Mesothelial cell of epicardium (in vitro differentiated cells): ENCODE data around the gene AOC2. TPM values are rescaled to one million over a fixed set of nuclear protein-coding genes. Genes with fewer than 3 reads are reported as not detected.
"Not testable (repeated sequence)": the region's sequence is repeated elsewhere in the genome, so short reads cannot be mapped to it uniquely, and the experiment has no call there.

Experiments used
- DNase-seq, 2 experiments: peaks; one replicate each; pipeline ENCODE4 v3.0.0; 2021; ENCODE audit warnings: low spot score in 2 of 2; ENCODE audit not compliant: unreplicated experiment in 2 of 2
- H3K27ac Mint-ChIP-seq: 2 replicates; pipeline ENCODE4 v1.8.0; 2021; ENCODE audit warnings: mixed read lengths
- H3K27me3 Mint-ChIP-seq: 2 replicates; pipeline ENCODE4 v1.8.0; 2021; ENCODE audit warnings: low read depth, mixed read lengths
- H3K36me3 Mint-ChIP-seq: 2 replicates; pipeline ENCODE4 v1.8.0; 2021; ENCODE audit warnings: mixed read lengths
- H3K4me1 Mint-ChIP-seq: 2 replicates; pipeline ENCODE4 v1.8.0; 2021; ENCODE audit warnings: mixed read lengths
- H3K4me3 Mint-ChIP-seq: 2 replicates; pipeline ENCODE4 v1.8.0; 2021; ENCODE audit warnings: mild to moderate bottlenecking, moderate library complexity, mixed read lengths
- H3K9me3 Mint-ChIP-seq: 2 replicates; pipeline ENCODE4 v1.8.0; 2021; ENCODE audit warnings: mixed read lengths
- CTCF ChIP-seq: fragments of 200-600 bp; sonication (generic); IDR thresholded peaks from one replicate; pipeline ENCODE4 v1.5.0; 2021; ENCODE audit warnings: antibody characterized with exemption; ENCODE audit not compliant: unreplicated experiment
- total RNA-seq: library from RNA; stranded (reverse); gene quantifications from 3 replicates; pipeline ENCODE4 v1.2.1, GENCODE V29; 2021

Gene AOC2
- total RNA-seq, 1 donor from 2014 or later: 3.4 TPM

- no peak for DNase-seq
- Mint-ChIP-seq H3K27ac (no peak overlapping the region), H3K4me1 (peaks cover 6% of the 10 kb centered on the region), H3K9me3 (peaks cover 16% of the 10 kb centered on the region), H3K27me3 (peaks cover 11% of the 10 kb centered on the region), H3K36me3 (no peaks in the 10 kb centered on the region), H3K4me3 (no peak overlapping the region)
- no peak for TF ChIP-seq CTCF
These were observed 21.8 kb downstream of the AOC2 start for GRCh38 chr17:42866216-42866615.

DNA sequence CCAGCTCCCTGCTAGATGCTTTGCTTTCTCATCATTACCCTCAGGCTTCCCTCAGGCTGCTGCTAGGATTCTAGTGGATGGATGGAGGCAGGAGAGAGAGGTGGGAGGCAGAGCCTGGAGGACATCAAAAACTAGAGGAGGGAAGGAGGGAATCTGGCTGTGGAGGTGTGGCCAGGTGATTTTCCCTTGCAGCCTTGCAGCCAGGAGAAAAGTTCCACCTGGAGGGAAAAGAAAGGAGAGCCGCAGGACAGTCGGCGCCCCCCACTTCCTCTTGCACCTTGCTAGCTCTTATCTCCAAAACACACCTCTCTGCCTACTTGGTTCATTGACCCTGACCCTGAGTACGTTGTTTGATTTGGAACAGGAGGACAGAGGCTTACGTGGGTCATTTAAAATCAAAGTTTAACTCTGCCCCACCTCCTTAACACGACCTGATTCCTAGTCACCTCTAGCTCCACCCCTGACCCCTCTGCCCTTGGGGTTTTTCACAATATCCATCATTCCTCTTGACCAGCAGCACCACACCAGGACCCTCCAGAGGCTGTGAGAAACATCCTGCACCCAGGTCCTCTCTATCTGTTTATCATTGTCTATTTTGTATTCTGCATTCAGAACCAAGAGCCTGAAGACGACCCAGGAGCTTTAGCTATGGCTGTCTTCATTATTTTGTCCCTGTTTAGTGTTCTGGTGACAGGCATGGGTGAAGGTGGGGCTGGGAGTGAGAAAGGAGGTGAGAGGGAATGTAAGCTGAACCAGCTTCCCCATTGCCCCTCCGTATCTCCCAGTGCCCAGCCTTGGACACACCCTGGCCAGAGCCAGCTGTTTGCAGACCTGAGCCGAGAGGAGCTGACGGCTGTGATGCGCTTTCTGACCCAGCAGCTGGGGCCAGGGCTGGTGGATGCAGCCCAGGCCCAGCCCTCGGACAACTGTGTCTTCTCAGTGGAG is 22.5 kb downstream of the AOC2 start:
- H3K27ac Mint-ChIP-seq: no peak overlapping the region
- peaks cover 6% of the 10 kb centered on the region for H3K4me1 Mint-ChIP-seq
- H3K36me3 Mint-ChIP-seq: peaks cover 3% of the 10 kb centered on the region

DNA sequence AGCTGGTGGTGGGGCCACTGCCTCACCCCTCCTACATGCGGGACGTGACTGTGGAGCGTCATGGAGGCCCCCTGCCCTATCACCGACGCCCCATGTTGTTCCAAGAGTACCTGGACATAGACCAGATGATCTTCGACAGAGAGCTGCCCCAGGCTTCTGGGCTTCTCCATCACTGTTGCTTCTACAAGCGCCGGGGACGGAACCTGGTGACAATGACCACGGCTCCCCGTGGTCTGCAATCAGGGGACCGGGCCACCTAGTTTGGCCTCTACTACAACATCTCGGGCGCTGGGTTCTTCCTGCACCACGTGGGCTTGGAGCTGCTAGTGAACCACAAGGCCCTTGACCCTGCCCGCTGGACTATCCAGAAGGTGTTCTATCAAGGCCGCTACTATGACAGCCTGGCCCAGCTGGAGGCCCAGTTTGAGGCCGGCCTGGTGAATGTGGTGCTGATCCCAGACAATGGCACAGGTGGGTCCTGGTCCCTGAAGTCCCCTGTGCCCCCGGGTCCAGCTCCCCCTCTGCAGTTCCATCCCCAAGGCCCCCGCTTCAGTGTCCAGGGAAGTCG is 23.4 kb downstream of the AOC2 start:
- Mint-ChIP-seq H3K9me3 (peaks cover 18% of the 10 kb centered on the region), H3K27me3 (peaks cover 12% of the 10 kb centered on the region)
- not testable (repeated sequence) for H3K36me3 Mint-ChIP-seq, H3K4me1 Mint-ChIP-seq, DNase-seq, H3K4me3 Mint-ChIP-seq, H3K27ac Mint-ChIP-seq

More for the DNA sequence above, 22.5 kb downstream of the AOC2 start:
- no peak for DNase-seq
- H3K4me3 Mint-ChIP-seq: no peak overlapping the region
- peaks cover 22% of the 10 kb centered on the region for H3K9me3 Mint-ChIP-seq
- peaks cover 11% of the 10 kb centered on the region for H3K27me3 Mint-ChIP-seq
- TF ChIP-seq CTCF: no peak

GRCh38 chr17:42868338-42868737 is 24.0 kb downstream of the AOC2 start:
- no peak for DNase-seq
- Mint-ChIP-seq H3K4me3 (no peak overlapping the region), H3K27ac (no peak overlapping the region), H3K9me3 (peaks cover 18% of the 10 kb centered on the region), H3K4me1 (peaks cover 6% of the 10 kb centered on the region), H3K36me3 (peaks cover 3% of the 10 kb centered on the region), H3K27me3 (peaks cover 18% of the 10 kb centered on the region)
- TF ChIP-seq CTCF: no peak

DNA sequence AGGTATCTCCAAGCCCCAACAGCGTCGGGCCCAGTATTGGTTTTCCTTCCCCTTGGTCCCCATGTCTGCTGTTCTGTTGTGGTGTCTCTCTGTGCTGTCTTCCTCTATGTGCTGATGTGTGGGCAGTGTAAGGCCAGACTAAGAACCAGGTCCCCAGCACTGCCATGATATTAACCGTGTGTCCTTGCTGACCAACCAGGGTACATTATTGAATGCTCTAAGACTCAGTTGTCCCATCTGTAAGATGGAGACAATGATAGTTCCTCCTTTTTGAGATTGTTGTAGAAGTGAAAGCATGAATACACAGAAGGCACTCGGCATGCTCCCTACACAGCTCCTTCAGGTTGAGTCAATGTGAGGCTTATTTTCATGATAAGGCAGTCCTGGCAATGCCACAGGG is 27.3 kb downstream of the AOC2 start:
- no peak for DNase-seq
- Mint-ChIP-seq H3K27ac (no peak overlapping the region), H3K36me3 (peaks cover 3% of the 10 kb centered on the region), H3K27me3 (peaks cover 28% of the 10 kb centered on the region), H3K9me3 (peaks cover 18% of the 10 kb centered on the region), H3K4me1 (no peaks in the 10 kb centered on the region), H3K4me3 (no peak overlapping the region)
- TF ChIP-seq CTCF: no peak

DNA sequence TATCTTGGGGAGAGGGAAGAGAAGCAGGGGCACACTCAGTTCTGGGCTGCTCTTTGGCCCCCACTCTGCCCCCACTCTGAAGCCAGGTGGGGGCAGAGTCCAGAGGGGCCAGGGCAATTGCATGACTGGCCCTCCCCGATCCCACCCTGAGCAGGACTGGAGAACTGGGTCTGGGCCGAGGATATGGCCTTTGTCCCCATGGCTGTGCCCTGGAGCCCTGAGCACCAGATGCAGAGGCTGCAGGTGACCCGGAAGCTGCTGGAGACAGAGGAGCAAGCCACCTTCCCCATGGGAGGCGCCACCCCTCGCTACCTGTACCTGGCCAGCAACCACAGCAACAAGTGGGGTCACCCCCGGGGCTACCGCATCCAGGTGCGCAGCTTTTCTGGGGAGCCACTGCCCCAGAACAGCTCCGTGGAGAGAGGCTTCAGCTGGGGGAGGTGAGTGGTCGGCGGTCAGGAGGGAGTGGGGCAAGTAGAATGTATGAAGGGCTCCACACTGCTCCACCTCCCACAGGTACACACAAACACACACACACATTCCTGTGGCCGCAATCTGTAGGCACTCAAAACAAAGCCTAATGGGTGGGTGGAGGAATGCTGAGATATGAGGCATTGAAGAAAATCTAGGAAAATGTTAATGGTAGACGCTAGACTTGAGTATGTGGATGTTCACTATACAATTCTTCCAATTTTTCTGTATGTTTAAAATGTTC is 28.0 kb downstream of the AOC2 start:
- no peak for DNase-seq
- peaks cover 3% of the 10 kb centered on the region for H3K36me3 Mint-ChIP-seq
- H3K27me3 Mint-ChIP-seq: peaks cover 32% of the 10 kb centered on the region
- H3K27ac Mint-ChIP-seq: no peak overlapping the region
- no peak for TF ChIP-seq CTCF
- peaks cover 18% of the 10 kb centered on the region for H3K9me3 Mint-ChIP-seq
- no peak overlapping the region for H3K4me3 Mint-ChIP-seq
- H3K4me1 Mint-ChIP-seq: no peaks in the 10 kb centered on the region
